ENCODE results near the gene DPEP1.

Gene DPEP1

GRCh38 chr16:89598199-89598598 is 15.2 kb upstream of the DPEP1 start:
- DNase-seq (ENCODE audit: low read depth in 4 of 4, low spot score in 1 of 4) = no peak

- DNase-seq (ENCODE audit: low read depth in 4 of 4, low spot score in 1 of 4) = no peak
Observed at GRCh38 chr16:89599451-89599858, 14.0 kb upstream of the DPEP1 start.

- DNase-seq (ENCODE audit: low read depth in 4 of 4, low spot score in 1 of 4) = no peak
Observed at GRCh38 chr16:89599902-89600301, 13.5 kb upstream of the DPEP1 start.

- DNase-seq (ENCODE audit: low read depth in 4 of 4, low spot score in 1 of 4) = no peak
Observed at GRCh38 chr16:89600427-89600826, 13.0 kb upstream of the DPEP1 start.

- no peak for DNase-seq (ENCODE audit: low read depth in 4 of 4, low spot score in 1 of 4)
Observed at GRCh38 chr16:89600956-89601355, 12.5 kb upstream of the DPEP1 start.

- no peak for DNase-seq (ENCODE audit: low read depth in 4 of 4, low spot score in 1 of 4)
Observed at GRCh38 chr16:89601906-89602272, 11.6 kb upstream of the DPEP1 start.

GRCh38 chr16:89602273-89602951 is 11.0 kb upstream of the DPEP1 start:
- peak; percentile 37 to 60 (median 50) for DNase-seq (ENCODE audit: low read depth in 4 of 4, low spot score in 1 of 4)

- DNase-seq (ENCODE audit: low read depth in 4 of 4, low spot score in 1 of 4) = no peak
Observed at GRCh38 chr16:89602952-89603590, 10.4 kb upstream of the DPEP1 start.

GRCh38 chr16:89604764-89605163 is 8.7 kb upstream of the DPEP1 start:
- no peak for DNase-seq (ENCODE audit: low read depth in 4 of 4, low spot score in 1 of 4)

GRCh38 chr16:89605186-89605970 is 8.1 kb upstream of the DPEP1 start:
- DNase-seq (ENCODE audit: low read depth in 4 of 4, low spot score in 1 of 4) = no peak

- DNase-seq (ENCODE audit: low read depth in 4 of 4, low spot score in 1 of 4) = no peak
Observed at GRCh38 chr16:89606006-89606405, 7.4 kb upstream of the DPEP1 start.

- DNase-seq (ENCODE audit: low read depth in 4 of 4, low spot score in 1 of 4) = no peak
Observed at GRCh38 chr16:89607453-89607852, 6.0 kb upstream of the DPEP1 start.

GRCh38 chr16:89607937-89608740 is 5.3 kb upstream of the DPEP1 start:
- no peak for DNase-seq (ENCODE audit: low read depth in 4 of 4, low spot score in 1 of 4)

- DNase-seq (ENCODE audit: low read depth in 4 of 4, low spot score in 1 of 4) = no peak
Observed at GRCh38 chr16:89610108-89610453, 3.4 kb upstream of the DPEP1 start.

GRCh38 chr16:89612415-89613166 is 851 bp upstream of the DPEP1 start:
- DNase-seq (ENCODE audit: low read depth in 4 of 4, low spot score in 1 of 4) = no peak

- DNase-seq (ENCODE audit: low read depth in 4 of 4, low spot score in 1 of 4) = no peak
Observed at GRCh38 chr16:89613954-89614459, 565 bp downstream of the DPEP1 start.

- DNase-seq (ENCODE audit: low read depth in 4 of 4, low spot score in 1 of 4) = no peak
Observed at GRCh38 chr16:89615176-89615575, 1.7 kb downstream of the DPEP1 start.

- DNase-seq (ENCODE audit: low read depth in 4 of 4, low spot score in 1 of 4) = peak in 1 of 4 experiments; percentile 32
Observed at GRCh38 chr16:89615596-89616090, 2.2 kb downstream of the DPEP1 start.

GRCh38 chr16:89616623-89617022 is 3.2 kb downstream of the DPEP1 start:
- no peak for DNase-seq (ENCODE audit: low read depth in 4 of 4, low spot score in 1 of 4)

- DNase-seq (ENCODE audit: low read depth in 4 of 4, low spot score in 1 of 4) = no peak
Observed at GRCh38 chr16:89617036-89617435, 3.6 kb downstream of the DPEP1 start.
